ENCODE measurements around the gene WSB2.
"Not testable (repeated sequence)": the region's sequence is repeated elsewhere in the genome, so short reads cannot be mapped to it uniquely, and the experiment has no call there.

Gene WSB2

DNA sequence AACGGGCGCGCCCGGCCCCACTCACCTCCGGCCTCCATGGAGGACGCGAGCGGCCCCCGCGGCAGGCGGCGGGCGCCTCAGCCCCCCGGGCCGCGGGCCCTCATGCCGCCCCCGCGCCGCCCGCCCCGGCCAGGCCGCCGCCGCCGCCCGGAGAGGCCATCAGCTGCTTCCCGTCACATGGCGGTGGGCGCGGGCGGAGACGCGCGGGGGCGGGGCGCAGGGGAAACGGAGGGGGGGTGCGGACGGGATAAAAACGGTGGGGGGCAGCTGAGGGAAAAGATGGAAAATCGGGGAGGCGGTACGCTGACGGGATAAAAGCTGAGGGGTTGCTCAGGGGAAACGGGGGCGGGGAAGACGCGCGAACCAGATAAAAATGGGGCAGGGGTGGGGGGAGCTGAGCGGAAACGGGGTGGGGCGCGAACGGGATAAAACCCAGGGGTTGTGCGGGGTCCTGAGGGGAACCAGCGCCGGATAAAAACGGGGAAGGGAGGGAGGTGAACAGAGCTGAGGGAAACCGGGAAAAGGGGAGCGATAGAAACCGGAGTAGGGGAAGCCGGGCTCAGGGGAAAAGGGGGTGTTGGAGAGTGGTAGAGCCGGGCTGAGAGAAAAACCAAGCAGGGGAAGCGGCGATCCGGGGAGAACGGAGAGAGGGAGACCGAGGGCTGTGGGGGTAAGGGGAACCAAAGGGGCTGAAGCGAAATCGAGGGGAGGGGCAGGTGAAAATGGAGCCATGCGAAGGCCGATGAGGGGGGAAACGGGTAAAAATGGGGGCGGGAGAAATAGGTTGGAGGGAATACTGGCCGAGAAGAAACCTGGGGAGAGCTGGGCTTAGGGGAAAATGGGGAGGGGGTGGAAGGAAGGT is at the start of gene WSB2:
WSB2 (minus strand) TSS at position 169 of the 862 bp plus-strand sequence; CDS start at position 38, 131 bp downstream.
- peak; percentile 66 for DNase-seq

- no peak for DNase-seq
Measured at GRCh38 chr12:118109088-118109487, 48.1 kb upstream of the WSB2 start.

DNA sequence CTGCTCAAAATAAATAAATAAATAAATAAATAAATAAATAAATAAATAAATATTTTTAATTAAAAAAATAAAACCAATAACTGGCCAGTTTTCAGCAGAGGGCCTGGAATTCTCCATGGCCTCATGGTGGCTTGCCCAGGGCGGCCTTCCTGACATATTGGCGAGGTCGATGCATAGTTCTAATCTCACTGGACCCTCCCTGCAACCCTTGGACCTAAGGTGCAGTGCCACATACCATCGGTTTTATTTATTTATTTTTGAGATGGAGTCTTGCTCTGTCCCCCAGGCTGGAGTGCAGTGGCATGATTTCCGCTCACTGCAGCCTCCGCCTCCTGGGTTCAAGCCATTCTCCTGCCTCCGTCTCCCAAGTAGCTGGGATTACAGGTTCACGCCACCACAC is 46.7 kb upstream of the WSB2 start:
- no peak for DNase-seq

GRCh38 chr12:118107011-118107410 is 46.0 kb upstream of the WSB2 start:
- no peak for DNase-seq

GRCh38 chr12:118103601-118104382 is 42.8 kb upstream of the WSB2 start, which contains the start of gene VSIG10:
VSIG10 (minus strand) TSS chr12:118104011; CDS start chr12:118103671, 340 bp downstream.
- peak; percentile 17 for DNase-seq

DNA sequence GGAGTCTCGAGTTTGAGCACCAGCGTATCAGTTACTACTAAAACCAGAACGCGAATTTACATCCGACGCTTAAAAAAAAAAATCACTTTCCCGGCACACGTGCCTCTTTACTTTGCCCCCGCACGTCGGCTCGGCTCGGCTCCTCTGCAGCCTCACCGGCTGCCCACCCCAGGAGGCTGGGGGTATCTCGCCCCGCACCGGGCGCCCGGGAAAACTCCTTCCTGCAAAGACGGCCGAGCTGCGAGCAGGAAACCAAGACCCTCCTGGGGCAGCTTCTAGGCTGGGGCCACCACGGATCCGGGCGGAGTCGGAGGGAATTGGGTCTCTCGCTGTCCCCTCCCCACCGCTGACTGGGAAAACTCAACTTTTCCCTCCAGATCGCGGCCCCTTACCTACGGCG is 42.2 kb upstream of the WSB2 start:
- no peak for DNase-seq

- DNase-seq, result no peak
Measured at GRCh38 chr12:118102609-118103008, 41.6 kb upstream of the WSB2 start.

DNA sequence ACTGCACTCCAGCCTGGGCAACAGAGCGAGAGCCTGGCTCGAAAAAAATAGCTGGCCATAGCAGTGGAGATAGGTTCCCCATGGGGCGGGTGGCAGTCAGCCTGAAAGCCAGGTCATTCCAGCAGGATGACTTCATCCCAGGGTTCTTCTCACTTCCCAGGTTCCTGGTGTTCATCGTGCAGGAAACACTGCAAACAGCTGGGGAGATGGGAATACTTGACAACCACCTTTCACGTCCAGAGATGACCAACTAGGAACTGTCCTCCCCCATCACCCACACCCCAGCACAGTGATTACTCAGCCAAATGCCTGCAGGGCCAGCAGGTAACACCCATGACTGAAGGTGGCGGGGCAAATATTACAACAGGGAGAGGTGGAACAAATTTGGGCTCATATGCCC is 41.1 kb upstream of the WSB2 start:
- no peak for DNase-seq

DNA sequence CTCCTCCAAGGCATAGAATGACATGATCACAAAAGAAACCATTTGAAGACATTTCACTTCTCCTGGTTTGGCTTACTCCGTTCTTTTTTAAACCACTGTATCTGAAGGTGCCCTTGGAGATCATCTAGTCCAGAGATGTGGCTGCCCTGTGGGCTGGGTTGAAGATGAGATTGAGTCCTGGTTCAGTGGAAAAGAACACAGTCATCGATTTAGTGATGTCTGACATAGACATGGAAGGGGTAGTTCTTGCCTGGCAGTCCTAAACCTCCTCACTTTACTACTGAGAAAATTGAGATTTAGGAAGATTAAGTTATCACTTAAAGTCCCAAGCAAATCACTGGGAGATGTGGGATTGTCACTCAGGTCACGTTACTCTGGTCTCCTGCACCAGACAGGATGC is 40.1 kb upstream of the WSB2 start:
- DNase-seq, result no peak

DNA sequence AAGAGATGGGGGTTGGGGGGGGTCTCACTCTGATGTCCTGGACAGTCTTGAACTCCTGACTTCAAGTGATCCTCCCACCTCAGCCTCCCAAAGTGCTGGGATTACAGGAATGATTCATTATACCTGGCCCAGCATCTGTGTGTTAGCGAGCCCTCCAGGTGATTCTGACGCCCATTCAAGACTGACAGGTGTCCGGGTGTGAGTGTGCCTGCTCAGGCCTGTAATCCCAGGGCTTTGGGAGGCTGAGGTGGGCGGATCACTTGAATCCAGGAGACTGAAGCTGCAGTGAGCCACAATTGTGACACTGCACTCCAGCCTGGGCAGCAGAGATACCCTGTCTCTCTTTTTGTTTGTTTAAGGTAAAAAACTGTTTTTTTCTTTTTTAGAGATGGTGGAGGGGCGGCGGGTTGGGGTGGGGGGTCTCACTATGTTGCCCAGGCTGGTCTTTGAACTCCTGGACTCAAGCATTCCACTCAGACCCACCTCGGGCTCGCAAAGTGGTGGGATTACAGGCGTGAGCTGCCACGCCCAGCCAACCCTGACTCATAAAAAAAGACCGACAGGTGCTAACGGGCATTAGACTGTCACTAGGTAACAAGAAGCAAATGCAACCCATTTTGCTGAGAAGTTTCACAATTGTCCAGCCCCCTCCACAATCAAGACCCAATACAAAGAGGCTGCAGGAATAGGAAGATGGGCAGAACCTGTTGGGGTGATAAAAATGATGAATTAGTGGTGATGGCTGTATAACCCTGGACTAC is 38.1 kb upstream of the WSB2 start:
- DNase-seq, result no peak

GRCh38 chr12:118098401-118098800 is 37.4 kb upstream of the WSB2 start:
- no peak for DNase-seq

DNA sequence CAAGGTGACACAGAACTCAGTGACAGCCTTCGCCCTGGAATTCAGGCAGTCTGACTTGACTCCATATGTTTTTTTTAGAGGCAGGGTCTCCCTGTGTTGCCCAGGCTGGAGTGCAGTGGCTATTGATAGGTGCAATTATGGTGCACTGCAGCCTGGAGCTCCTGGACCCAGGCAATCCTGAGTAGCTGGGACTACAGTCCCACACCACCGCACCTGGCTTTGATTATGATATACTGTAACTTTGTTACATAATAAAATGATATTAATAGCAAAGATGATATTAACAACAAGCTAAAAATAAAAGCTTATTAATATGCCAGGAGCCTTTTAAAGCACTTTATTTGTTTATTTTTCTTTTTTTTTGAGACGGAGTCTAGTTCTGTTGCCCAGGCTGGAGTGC is 33.1 kb upstream of the WSB2 start:
- no peak for DNase-seq

GRCh38 chr12:118089782-118090181 is 28.8 kb upstream of the WSB2 start:
- DNase-seq, result no peak

DNA sequence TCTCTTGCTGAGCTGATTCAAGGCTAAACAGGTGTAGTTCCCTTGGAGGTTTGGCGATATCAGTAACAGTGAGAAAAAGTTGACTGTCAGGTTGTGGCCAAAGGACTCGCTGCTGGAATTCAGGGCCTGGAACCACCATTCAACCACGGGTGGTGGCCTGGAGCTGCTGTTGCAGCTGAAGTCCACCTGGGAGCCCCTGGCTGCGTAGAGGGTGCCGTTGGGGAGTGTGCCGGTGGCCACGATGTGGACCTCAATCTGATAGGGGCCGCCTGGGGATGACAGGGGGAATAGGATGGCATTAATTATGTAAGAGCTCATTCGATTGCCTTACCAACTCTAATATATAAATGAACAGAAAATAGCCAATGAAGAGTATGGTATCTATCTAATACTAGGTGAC is 21.2 kb upstream of the WSB2 start:
- no peak for DNase-seq

DNA sequence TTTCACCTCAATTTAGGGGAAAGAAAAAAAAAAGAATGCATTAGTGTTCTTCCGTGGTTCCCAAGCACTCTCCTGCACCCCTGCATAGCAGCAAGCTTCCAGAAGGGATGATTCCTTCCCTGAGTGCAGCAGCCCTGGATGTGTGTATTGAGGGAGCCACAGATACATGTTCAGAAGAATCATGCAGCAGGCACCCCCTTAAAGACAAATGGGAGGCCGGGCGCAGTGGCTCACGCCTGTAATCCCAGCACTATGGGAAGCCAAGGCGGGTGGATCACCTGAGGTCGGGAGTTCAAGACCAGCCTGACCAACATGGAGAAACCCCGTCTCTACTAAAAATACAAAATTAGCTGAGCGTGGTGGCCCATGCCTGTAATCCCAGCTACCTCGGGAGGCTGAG is 20.5 kb upstream of the WSB2 start:
- DNase-seq, result not testable (repeated sequence)

- DNase-seq, result no peak
Measured at GRCh38 chr12:118073768-118074167, 12.8 kb upstream of the WSB2 start.

DNA sequence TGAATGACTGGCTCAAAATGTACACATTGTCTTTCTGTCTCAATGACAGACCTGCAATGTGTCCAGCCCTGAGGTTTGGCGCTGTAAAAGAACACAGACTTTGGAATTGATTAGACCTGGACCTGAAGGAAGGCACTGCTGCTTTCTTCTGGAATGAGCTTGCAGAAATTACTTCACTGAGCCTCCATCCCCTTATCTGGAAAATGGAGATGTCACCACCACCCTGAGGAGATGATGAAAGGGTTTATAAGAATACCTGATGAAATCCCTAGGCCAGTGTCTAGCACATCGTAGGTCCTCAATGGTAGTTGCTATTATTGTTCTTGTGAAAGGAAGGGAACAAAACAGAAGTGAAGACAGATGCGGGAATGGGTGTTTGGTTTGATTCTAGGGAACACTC is 9.7 kb upstream of the WSB2 start:
- no peak for DNase-seq

DNA sequence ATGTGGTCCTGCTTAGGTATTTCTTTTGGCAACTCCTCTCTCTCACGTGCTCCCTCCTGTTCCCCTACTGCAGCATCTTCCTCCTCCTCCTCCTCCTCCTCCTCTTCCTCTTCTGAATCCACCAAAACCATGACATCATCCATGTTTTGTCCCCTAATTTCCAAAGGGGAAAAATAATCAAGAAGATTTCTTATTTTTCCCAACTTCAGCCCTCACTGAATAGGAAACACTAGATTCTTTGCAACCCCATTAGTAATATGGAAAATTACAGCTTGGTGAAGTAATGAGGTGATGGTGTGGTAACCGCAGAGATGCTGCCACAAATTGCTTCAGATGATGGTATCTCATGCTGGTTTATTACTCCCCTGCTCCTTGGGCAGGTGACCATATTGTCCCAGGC is 7.5 kb upstream of the WSB2 start:
- DNase-seq, result peak; percentile 17

- DNase-seq, result peak; percentile 14
Measured at GRCh38 chr12:118065380-118065779, 4.4 kb upstream of the WSB2 start.

GRCh38 chr12:118064608-118065007 is 3.6 kb upstream of the WSB2 start:
- DNase-seq, result peak; percentile 47

DNA sequence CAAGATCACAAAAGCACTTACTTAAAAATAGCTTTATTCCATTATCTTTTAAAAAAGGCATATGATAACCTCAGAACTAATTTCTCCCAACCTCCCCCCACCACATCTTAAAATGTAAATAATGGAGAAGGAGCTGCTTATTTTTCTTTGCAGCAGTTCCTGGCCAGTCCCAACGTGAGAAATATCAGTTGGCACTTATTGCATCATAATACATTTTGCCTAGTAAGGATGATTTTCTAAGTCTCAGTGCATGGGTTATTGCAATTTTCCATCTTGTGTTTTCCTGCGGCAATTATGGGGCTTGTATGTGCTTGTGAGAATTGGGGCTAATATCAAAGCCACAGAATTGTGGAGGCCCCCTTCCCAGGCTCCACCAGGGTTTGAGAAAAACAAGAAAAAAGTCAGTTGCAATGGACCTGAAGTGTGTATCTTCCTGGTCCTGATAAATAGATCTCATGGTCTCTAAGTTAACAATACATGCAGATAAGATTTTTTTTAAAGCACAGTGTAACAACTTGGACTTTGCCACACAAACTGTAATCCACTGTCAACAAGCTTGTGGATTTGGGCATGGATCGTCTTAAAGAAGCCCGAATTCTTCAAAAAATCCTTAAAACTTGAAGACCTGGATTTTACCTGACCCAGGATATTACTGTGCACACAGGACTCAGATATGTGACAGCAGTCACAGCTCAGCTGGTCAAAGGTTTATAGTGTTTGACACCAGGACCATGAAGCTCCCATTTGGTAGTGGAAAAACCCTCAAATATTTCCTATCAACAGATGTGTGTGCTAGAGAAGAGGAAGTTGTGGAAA is 2.8 kb upstream of the WSB2 start:
- DNase-seq, result peak; percentile 22
